GM12865 (cell line): ENCODE measurements around the gene ABHD12.

Experiments
- DNase-seq: peaks from one replicate; pipeline ENCODE4 v3.0.0; 2010; ENCODE audit warnings: low read depth
- H3K4me3 ChIP-seq: 2 replicates; pipeline ENCODE4 v1.5.1; 2011; ENCODE audit warnings: mild to moderate bottlenecking, low read depth, low read length, control low read depth
- TF ChIP-seq, protein P1 (sequence below): IDR thresholded peaks from 2 replicates; pipeline ENCODE4 v1.5.1; 2011; ENCODE audit warnings: low read length, control low read depth, low read depth, inconsistent platforms; ENCODE audit not compliant: insufficient read depth; ENCODE audit errors: missing control alignments

Gene ABHD12

DNA sequence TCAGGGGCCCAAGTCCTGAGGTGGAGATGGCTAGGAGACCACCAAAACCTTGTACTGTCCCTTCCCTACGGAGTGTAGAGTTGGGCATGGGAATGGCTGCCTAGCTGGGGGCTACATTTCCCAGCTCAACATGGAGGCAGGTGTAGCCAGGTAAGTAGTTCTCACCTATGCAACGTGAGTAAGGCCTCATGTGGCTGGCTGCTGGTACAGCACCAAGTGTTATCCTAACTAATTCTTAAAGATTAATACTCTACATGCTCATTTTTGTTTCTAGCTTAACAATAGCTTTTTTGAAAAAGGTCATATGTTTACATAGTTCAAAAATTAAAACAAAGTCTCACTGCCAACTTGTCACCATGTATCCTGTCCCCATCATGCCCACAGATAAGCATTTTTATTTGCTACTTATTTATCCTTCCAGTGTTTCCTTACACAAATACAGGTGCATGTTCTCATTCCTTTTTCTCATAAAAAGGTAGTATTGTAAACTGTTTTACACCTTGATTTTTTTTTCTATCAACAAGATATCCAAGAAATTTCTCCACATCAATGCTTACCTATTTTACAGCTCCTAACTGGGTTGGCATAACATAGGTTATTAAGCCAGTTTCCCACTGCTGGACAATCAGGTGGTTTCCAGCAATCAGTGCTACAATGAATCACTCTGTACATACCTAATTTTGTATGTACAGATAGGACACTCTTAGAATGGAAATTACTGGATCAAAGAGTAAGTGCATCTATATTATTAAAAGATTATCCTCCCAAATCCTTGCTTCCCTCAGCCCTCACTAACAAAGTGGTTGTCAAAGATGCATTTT, 25.5 kb downstream of the ABHD12 start:
- no peak overlapping the region for H3K4me3 ChIP-seq
- DNase-seq, result no peak
- TF ChIP-seq, protein P1, sequence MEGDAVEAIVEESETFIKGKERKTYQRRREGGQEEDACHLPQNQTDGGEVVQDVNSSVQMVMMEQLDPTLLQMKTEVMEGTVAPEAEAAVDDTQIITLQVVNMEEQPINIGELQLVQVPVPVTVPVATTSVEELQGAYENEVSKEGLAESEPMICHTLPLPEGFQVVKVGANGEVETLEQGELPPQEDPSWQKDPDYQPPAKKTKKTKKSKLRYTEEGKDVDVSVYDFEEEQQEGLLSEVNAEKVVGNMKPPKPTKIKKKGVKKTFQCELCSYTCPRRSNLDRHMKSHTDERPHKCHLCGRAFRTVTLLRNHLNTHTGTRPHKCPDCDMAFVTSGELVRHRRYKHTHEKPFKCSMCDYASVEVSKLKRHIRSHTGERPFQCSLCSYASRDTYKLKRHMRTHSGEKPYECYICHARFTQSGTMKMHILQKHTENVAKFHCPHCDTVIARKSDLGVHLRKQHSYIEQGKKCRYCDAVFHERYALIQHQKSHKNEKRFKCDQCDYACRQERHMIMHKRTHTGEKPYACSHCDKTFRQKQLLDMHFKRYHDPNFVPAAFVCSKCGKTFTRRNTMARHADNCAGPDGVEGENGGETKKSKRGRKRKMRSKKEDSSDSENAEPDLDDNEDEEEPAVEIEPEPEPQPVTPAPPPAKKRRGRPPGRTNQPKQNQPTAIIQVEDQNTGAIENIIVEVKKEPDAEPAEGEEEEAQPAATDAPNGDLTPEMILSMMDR, result no peak

DNA sequence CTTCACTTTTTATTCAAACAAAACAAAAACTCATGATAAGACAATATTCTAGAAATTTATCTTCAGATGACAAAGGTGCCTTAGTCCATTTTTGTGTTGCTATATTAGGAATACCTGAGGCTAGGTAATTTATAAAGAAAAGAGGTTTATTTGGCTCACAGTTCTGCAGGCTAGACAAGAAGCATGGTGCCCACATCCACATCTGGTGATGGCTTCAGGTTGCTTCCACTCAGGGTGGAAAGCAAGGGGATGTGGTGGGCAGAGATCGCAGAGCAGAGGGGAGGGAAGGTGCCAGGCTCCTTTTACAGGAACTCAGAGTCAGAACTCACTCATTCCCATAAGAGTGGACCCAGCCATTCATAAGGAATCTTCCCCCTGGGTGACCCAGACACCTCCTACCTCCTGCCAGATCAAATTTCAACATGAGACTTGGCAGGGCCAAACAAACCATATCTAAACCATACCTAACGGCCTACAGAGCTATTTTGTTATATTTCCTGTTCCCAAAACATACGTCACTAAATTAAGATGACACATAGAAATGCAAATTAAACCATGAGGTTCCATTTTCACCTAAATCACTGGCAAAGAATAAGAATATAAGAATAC, 26.4 kb downstream of the ABHD12 start:
- no peak for DNase-seq
- TF ChIP-seq, protein P1, result no peak
- no peak overlapping the region for H3K4me3 ChIP-seq

DNA sequence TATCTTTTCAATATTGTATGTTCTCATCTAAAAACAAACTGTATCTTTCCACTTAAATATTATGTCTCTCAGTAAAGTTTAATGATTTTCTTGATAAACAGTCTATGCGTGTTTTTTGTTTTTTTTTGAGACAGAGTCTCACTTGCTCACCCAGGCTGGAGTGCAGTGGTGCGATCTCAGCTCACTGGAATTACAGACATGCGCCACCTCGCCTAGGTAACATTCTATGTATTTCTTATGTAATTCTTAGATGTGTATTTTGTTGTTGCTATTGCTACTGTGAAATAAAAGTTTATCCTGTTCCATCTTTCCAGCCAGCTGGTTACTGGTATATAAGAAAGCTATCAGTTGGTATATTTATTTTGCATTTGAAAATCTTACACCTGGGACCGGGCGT, 29.4 kb downstream of the ABHD12 start:
- TF ChIP-seq, protein P1, result no peak
- no peak for DNase-seq

DNA sequence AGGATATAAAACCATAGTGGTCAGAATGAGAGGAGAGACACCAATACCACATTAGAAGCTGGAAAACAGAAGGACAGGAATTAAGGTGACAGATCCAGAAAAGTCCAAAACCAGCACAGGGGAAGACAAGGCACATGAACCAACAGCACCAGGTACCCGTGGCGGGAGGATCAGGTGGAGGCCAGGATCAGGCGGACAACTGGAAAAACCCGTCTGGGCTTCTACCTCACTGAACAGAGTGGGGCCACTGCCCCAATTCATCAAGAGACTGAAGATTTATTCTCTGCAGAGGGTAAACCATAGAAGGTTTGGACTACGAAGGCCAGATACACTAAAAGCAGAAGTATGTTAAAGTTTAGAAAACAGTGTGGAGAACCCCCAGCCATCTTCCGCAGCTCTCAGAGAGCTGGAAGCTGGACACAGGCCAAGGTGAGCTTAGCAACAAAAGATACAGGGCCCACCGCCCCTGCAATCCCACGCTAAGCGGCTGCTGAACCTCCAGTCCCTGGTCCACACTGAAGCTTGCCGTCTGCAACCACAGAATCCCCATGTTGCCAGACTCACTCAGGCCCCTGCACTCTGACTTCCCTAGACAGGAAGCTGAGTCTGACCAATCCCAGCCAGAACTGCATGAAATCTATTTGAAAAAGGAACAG, 29.9 kb downstream of the ABHD12 start:
- no peak overlapping the region for H3K4me3 ChIP-seq
- no peak for DNase-seq
- TF ChIP-seq, protein P1, result no peak

More for the DNA sequence above, 29.4 kb downstream of the ABHD12 start:
- no peak overlapping the region for H3K4me3 ChIP-seq

DNA sequence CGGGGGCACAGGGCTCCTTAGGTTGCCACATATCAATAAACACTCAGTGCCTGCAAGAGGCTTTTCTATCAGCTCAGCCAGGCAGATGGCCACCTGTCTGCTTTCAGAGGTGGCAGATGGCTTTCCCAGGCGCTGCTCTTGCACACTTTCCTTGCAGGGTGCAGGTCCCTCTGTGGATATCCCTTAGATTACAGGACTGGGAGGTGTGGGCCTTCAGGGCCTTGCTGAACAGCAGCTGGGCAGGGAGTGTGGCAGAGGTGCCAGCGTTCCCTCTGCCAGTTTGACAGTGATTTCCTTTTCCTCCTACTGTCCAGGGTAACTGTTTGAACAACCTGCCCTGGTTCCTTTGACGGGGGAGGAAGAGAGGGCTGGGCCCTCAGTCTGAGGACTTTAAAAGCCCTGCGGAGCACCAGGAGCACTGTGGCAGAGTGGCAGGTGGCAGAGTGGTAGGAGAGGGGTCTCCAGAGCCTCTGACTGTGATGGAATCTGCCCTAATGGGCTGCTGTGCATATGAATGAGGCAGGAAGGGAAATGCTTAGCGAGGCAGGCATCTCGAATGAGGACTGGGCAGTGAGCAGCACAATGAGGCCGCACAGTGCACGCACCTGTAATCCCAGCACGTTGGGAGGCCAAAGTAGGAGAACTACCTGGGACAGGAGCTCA, 34.2 kb downstream of the ABHD12 start:
- no peak overlapping the region for H3K4me3 ChIP-seq
- DNase-seq, result no peak
- TF ChIP-seq, protein P1, result no peak

DNA sequence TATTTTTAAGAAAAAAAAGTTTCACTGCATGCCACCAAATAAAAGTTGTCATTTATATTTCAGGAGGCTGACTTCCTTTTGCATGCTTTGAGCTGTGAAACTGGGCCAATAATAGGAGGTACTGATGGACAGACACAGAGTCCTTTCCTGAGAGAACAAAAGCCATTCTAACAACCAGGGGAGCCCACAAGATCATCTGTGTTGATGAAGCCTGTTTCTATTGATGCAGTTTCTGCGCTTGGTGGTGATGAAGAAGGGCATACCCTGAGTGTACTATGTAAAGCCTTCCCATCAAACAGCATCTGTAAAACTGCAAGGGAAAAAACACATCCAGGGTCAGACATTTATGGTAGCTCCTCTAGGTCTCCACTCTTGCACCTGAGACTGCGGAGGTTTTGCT, 34.8 kb downstream of the ABHD12 start:
- TF ChIP-seq, protein P1, result no peak
- no peak for DNase-seq
- no peak overlapping the region for H3K4me3 ChIP-seq
